EL (cell line): ENCODE data around the gene ASB16.

ENCODE experiments used
- DNase-seq: peaks from one replicate; pipeline ENCODE4 v3.0.0-alpha.2; 2016

Gene ASB16

DNA sequence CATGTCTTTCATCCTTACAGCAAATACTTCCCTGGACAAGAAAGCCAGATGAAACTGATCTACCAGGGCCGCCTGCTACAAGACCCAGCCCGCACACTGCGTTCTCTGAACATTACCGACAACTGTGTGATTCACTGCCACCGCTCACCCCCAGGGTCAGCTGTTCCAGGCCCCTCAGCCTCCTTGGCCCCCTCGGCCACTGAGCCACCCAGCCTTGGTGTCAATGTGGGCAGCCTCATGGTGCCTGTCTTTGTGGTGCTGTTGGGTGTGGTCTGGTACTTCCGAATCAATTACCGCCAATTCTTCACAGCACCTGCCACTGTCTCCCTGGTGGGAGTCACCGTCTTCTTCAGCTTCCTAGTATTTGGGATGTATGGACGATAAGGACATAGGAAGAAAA, 20.0 kb downstream of the ASB16 start:
- no peak for DNase-seq

DNA sequence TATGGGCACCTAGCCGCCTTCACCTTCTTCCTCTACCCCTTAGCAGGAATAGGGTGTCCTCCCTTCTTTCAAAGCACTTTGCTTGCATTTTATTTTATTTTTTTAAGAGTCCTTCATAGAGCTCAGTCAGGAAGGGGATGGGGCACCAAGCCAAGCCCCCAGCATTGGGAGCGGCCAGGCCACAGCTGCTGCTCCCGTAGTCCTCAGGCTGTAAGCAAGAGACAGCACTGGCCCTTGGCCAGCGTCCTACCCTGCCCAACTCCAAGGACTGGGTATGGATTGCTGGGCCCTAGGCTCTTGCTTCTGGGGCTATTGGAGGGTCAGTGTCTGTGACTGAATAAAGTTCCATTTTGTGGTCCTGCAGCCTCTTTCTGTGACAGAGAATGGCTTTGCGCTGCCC, 20.9 kb downstream of the ASB16 start:
- DNase-seq: no peak

DNA sequence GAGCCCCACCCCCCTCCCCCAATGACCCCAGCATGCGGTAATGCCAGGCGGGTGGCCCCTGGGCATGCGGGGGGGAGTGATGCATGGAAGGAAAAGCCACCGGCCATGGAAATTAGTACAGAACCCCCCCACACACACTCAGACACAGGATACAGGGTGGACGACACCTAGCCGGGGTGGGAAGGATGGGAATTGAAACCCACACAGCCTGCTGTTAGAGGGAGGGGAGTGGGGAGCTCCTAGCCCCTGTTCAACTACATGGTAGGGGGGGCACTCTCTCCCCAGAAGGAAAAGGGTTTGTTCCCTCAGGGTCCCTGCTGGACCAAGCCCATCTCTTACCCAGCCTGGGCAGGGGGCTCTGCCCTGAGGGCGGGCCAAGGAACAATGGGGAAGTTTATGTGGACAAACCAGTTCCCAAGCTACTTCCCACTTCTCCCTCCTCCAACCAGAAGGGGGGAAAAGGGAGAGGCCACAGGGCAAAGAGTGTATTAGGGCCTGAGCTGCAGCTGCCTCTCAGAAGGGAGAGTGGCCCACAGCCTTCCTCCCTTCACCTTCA, 21.5 kb downstream of the ASB16 start:
- DNase-seq: no peak

DNA sequence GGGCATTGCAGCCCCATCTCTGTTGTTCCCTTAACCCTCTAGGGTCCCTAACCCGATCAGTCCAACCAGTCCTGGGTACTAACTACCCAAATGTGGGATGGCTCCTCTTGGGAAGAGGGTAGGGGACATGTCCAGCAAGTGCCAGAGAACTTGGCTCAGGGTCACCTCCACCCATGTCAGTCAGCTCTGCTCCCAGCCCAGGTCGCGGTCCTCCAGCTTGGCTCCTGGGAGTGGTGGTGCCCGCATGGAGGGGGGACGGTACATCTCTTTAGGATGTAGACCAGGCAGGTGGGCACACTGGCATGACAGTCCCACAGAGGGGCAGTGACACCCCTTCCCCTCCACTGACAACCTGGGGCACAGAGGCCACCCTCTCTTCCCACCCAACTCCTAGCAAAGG, 22.2 kb downstream of the ASB16 start:
- no peak for DNase-seq

DNA sequence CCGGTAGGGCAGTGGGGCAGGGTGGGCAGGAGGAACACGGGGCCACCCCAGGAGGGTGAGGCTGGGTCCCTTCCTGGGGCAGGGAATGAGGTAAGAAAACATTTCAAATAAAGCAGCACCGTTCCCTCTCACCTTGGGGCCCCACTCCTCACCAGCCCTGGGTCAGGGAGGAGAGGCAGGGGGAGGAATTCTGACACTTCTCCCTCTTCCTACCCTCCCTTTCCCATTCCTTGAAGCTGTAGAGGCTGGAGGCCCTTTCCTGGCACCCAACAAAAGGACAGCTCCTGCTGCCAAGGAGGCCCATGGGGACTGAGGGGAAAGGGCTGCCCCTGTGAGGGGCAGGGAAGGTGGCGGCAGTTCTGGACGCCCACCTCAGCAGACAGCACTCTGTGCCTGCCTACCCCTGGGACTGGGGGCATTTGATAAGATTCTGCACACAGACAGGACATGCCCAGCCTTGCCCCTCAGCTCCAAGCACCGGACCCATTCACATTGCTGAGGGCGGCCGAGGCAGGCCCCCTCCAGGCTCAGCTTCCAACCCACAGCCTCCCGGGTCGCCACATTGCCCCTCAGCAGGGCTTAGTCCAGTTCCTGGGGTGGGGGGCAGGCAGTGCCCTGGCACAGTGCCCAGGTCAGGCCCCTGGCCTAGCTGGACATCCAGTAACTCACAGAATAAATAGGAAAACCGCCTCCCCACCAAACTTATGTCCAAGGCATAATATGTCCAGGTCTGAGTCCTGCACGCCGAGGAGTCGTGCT, 23.0 kb downstream of the ASB16 start:
- no peak for DNase-seq

DNA sequence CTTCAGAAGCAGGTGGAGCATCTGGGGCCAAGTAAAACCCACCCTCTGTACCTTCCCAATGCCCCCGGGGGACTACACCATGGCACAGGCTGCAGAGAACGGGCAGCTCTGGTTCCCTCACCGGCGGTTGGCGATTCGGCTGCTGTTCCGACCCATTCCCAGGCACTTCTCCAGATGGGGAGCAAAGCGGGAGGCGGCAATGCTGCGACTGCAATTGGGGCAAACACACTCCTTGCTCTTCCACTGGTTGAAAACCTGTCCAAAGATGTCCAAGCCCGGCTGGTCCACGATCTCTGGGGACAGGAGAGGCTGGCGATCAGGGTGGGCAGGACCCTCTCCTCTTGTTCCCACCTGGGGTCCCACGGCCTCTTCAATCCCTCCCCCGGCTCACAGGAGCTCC, 26.6 kb downstream of the ASB16 start:
- no peak for DNase-seq

DNA sequence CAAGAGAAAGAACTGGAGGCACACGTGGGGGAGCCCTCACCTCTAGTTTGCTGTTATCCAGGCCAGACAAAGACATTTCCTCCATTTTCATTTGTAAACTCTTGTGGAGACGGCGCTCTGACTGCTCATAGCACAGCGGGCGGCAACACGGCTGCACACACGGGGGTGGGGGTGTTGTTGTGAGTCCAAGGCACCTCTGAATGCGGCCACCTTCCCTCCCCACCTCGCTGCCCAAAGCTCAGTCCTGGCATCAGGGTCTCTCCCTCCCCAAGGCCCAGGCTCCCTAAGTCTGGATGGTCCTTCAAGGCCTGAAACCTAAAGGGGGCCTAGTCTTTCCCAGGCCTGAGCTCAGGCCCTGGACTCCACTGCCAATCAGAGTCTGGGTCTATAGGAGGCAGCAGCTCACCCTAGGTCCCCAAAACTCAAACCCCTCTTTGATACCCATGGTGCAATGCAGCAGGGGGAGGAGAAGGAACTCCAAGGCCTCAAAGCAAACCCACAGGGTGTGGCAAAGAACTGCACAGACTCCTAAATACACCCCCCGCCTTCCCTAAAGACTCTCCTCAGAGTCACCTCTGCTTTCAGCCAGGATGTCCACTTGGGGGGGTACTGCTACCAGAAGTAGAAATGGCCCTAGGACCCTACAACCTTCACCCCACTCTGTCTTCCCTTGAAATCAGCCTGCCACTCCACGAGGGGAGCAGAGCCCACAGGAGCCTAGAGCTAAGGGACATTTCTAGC, 27.6 kb downstream of the ASB16 start:
- peak; percentile 70 for DNase-seq

DNA sequence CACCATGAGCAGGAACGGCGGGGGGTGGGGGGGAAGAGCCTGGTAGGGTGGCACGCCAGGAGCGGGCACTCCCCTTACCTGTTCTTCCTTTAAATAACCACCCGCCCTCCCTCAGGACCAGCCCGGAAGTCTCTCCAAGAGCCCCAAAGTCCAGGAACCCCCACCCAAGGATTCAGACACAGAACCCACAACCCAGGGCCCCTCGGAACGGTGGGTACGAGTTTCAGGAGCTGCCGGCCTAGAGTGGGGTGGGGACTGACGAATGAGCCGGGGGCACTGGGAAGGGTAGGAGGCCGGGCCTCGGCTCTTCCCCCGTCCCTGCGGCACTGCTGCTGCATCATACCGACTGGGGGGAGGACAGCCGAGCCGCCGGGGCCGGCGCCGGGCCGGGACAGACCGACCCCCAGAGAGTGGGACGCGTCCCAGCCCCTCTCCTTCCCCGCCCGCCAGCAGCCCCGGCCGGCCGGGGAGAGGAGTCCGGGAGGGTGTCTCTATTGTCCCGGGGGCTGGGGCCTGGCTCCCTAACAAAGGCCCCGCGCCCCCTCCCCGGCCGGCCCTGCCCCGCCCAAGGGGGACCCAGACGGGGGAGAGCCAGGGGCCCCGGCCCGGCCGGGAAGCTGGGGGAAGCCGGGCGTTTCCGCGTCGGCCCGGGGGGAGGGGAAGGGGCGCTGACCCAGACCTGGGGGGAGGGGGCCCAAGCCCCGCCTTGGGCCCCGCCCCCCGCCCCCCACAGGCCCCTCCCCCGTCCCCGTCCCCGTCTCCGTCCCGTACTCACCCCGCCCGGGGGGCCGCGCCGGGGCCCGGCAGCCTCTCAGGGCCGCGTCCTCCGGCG, 28.4 kb downstream of the ASB16 start:
- peak; percentile 60 for DNase-seq

DNA sequence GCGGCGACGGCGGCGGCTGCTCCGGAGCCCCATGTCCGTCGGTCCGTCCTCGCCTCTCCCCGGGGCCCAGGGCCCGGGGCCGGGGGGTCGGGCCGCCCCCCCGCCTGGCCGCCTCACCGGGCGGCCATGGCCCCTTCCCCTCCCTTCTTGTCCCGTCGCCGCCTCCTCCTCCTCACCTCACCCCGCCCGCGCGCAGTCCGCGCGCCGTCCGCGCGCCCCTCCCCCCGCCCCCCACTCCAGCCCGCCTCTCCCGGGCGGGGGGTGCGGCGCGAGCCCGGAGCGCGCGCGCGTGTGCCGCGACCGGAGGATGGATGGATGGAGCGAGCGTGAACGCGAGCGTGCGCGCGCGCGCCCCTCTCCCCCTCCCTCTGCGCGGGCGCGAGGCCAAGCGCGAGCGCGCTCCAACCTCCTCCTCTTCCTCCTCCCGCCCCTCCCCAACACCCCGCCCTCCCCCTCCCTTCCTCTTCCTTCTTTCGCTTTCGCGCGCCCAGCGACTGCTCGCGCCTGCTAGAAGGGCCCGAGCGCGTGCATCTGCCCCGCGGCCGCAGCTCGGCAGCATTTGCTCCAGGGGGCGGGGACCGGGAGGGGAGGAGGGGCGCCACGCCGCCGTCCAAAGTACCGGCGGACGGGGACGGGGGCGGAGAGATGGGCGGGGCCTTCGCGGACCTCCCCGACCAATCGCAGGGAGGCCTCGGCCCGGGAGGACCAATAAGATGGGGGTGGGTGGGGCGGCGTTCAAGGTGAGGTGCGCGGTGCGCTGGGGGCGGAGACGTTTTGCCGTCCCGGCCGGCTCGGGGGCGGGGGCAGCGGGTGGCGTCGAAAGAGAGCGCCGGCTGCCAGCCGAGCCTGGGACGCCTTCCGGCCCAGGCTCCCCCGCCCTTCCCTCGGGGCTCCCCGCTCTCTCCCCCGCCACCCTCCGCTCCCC, 29.3 kb downstream of the ASB16 start, which contains the start of gene ATXN7L3:
ATXN7L3 (minus strand) TSS at position 332 of the 925 bp plus-strand sequence. CDS start 1,814 bp downstream, outside the sequence.
- DNase-seq: peak; percentile 99

DNA sequence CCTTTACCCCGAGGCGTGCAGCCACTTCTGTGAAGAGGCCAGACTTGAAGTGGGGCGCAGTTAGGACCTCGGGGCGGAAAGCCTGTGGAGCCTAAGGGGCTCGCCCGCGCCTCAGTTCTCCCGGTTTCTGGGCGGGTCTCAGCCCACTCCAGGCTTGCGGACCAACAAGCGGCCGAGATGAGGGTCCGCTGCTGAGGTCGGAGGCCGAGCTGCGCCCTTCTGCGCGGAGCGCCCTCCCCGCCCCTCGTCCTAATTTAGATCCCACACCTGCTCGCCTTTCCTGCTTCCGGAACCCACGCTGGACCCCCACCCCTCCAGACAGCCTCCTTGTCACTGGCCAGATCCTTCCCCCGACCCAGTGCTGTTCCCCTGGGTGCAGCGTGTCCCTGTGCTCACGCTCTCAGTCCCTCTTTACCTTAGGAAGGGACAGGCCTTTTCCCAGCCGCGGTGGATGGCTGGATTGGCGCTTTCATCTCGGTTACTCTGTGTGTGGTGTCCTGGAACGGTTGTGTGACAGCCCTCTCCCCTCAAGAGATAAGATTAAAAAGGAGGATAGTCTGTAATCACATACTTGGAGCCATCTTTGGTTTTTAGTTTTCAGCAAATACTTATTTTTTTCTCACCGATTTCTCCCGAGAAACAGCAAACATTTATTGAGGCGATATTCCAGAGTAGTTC, 30.1 kb downstream of the ASB16 start:
- no peak for DNase-seq

DNA sequence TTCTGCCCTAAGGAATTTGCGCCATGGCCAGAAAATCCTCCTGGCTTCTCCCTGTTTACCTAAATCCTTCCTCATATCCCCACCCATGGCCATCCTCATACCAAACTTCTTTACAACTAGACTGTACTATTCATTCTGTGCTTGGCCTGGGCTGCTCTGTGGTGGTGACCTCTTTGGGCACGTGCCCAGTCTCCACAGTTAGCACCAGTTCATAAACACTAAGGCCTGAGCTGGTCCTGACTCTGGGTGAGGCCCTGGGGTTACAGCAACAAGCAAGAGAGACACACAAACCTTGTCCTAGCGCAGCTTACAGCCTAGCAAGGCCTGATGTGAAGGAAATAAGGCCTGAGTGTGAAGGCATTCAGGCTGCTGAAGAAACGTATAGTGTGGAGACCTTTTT, 32.3 kb downstream of the ASB16 start:
- DNase-seq: no peak

DNA sequence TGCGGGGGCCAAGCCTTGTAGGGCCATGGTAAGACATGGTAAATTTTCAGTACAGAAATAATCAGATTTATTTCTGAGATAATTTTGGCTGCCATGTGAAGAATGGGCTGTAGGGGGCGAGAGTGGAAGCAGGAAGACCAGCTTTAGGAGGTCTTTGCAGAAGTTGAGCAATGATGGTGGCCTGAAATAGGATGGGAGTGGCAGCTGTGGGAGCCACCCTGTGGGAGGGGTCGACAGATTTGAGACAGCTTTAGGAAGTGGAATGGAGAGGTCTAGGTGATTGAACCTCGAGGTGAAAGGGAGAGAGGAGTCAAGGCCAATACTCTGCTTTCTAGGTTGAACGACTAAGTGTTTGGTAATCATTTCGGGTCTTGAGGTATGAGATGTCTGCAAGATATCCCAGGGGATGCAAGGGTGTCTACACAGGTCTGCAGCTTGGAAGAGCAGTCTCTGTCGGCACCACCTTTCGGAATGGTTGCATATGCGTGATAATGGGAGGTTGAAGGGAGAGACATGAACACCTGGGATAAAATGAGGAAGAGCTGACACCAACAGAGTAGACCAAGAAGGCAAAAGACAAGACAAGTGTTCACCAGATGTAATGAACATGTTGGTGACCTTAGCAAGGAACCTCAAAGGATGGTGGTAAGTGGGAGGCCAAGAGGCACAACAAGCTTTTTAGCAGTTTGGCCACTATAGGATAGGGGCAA, 33.4 kb downstream of the ASB16 start:
- DNase-seq: peak; percentile 54

DNA sequence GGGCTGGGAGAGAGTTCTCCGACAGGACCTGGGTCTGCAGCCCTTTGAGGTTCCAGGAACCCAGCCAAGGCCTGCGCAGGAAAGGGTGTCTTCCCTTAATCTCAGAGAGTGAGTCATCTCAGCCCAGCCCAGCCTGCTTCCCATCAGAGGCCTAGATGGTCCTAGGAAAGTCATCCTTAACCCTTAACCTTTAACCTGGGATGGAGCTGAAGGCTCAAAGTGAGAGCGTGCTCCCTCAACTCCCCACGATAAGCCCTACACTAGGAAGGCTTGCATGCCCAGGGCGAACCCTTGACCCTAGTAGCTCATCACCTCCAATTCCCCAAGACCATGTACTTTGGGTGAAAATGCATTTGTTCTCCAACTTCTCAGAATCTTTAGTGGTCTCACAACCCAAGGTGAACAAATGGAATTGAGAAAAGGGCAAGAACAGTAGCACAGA, 34.0 kb downstream of the ASB16 start:
- peak; percentile 79 for DNase-seq

DNA sequence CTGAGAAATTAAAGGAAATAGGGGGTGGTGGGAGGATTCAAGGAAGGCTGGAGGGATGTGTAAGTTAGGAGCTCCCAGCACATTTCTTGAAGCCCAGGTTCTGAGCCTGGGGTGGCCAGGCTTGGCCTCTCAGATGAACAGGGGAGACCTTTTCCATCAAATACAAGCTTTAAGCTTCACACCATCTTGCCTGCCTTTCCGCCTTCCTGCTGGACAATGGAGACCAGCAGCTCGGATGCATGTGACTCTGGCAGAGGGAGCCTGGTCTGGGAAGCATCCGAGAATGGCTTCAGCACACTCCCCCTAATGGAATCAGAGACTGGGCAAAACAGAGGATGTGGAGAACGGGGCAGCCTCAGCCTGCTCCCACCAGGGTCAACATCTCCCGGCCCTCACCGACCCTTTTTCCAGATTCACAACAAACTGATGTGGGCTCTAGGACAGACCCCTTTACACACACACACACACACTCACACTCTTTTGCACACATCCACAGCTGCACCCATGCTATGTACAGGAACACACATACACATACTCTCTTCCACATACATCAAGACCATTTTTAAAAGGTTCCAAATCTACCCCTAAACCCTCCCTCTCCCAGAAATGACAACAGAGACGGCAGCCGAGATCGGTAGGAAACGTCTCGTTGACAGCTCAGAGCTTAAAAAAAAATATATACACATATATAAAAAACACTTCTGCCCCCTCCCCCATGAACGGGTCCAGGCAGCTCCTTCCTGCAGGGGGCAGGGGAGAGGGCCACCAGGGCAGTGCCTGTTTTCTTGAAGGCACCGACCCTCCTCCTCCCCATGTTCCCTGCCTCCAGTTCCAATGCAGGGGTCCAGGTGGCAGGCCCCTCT, 35.7 kb downstream of the ASB16 start:
- DNase-seq: no peak

DNA sequence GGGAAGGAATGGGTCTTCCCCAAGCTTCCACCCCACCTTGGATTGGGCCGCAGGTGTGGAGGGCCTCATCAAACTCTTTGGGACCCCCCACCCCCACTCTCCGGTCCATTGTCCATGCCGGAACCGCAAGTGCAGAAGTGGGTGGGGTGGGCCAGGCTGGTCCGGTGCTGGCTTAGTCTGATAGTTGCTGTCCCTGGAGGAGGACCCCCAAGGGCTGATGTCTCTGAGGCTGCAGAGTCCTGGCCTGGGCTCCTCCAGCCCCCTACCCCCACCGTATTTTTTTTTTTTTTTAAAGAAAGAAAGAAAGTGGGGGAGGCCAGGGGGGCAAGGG, 36.3 kb downstream of the ASB16 start:
- DNase-seq: no peak

DNA sequence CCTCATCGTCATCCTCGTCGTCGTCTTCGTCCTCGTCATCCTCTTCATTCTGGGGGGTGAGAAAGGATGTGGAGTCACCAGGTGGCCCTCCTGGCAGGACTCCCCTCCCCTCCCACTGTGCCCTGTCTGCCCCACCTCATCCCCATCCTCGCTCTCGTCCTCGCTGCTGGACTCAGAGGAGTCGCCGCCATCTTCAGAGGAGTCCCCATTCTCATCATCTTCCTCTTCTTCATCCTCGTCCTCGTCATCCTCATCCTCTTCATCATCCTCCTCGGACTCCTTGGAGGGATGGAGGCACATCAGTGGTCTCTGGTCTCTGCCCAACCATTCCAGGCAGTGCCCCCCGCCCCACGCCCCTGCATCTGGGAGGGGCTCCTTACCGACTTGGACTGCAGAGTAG, 36.8 kb downstream of the ASB16 start:
- no peak for DNase-seq

DNA sequence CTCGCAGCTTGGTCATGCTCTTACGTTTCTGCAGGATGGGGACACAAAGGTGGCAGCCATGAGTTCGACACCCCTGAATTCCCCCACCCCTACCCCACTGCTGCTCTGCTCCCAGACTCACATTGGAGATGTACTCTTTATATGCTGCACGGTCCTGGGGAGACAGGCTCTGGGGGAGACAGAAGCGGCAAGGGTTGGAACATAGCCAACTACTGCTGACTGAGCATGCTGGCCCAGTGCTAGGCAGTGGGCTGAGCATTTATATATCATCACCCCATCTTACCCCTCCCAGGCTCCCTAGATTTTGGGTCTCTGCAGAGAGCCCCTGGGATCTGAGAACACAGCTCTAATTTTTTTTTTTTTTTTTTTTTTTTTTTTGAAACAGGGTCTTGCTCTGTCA, 37.2 kb downstream of the ASB16 start:
- no peak for DNase-seq

DNA sequence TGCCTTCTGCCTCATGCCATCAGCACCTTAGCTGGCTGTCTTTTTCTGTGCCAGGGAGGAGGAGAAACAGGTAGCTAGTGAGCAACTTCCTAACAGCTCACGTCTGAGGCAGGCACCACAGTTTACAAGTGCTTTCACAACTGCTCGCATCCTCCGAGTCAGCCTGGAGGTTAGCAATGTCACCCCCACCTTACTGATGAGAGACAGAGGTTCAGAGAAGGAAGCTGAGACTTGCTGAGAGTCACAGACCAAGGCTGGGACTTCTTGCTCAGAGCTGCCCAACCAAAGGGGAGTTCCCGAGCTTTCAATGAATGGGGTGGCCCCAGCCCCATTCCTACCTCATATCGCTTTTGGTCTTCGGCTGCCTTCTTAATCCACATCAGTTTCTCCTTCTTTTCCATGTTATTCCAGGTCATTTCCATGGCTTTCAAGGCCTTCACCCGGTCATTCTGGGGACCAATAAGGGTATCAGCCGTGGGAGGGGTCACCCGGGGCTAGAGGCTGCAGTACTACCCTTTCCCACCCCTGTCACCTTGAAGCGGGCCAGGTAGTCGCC, 39.4 kb downstream of the ASB16 start:
- DNase-seq: no peak
